B cell (primary cell): ENCODE results near the gene GPC4. TPM values are rescaled to one million over a fixed set of nuclear protein-coding genes. Genes with fewer than 3 reads are reported as not detected.

Experiments used
- ATAC-seq: fragments of 200-7000 bp; cut with Tn5 transposase; one replicate; pipeline ENCODE4 v1.10.0; 2021; ENCODE audit warnings: low read depth, mild to moderate bottlenecking, moderate number of reproducible peaks, moderate library complexity
- CTCF ChIA-PET: fragments of 350-600 bp; sonication (Branson Sonifier 250); formaldehyde crosslinking; loops from one replicate; lab custom pipeline; 2021; ENCODE audit warnings: antibody characterized with exemption, inconsistent platforms; lab: Charles Lee
- POLR2A ChIA-PET: fragments of 350-600 bp; sonication (Branson Sonifier 250); formaldehyde crosslinking; loops from one replicate; lab custom pipeline; 2021; ENCODE audit warnings: antibody characterized with exemption; lab: Charles Lee
- DNase-seq: peaks from one replicate; pipeline ENCODE4 v3.0.0; 2013
- H2AFZ ChIP-seq: 2 replicates; pipeline ENCODE4 v1.6.1; 2012; ENCODE audit warnings: mild to moderate bottlenecking, low read depth, low read length; ENCODE audit not compliant: insufficient read depth, poor library complexity, severe bottlenecking
- H3K27ac ChIP-seq, 2 donors: 1 replicate in 1 of 2; 2 replicates in 1 of 2; pipeline ENCODE4 v1.5.1; 2012 to 2013; ENCODE audit warnings: low read length in 2 of 2, mild to moderate bottlenecking in 2 of 2, moderate library complexity in 1 of 2
- H3K27me3 ChIP-seq, 4 experiments: fragments of 200-600 bp in 1 of 4; sonication (generic) in 1 of 4; replicated peaks in 1 of 4; 1 replicate in 2 of 4; 2 replicates in 2 of 4; pipeline versions ENCODE4 v1.6.1 to v1.7.0; 2013 to 2016; ENCODE audit warnings: low read length in 3 of 4, mild to moderate bottlenecking in 2 of 4, mixed read lengths in 1 of 4, moderate library complexity in 1 of 4; ENCODE audit not compliant: insufficient read depth in 4 of 4, control insufficient read depth in 3 of 4; ENCODE audit errors: control extremely low read depth in 1 of 4
- H3K36me3 ChIP-seq, 2 experiments: replicated peaks in 1 of 2; 1 replicate in 1 of 2; 2 replicates in 1 of 2; pipeline versions ENCODE4 v1.6.1 to v1.7.1; 2013; ENCODE audit warnings: low read length in 1 of 2; ENCODE audit not compliant: insufficient read depth in 2 of 2, control insufficient read depth in 1 of 2; ENCODE audit errors: control extremely low read depth in 1 of 2, extremely low read depth in 1 of 2
- H3K4me1 ChIP-seq, 2 donors: fragments of 200-600 bp in 1 of 2; sonication (generic) in 1 of 2; 1 replicate in 1 of 2; 2 replicates in 1 of 2; pipeline versions ENCODE4 v1.5.1 to v1.6.1; 2013 to 2017; ENCODE audit warnings: low read length in 2 of 2; ENCODE audit not compliant: control insufficient read depth in 2 of 2, insufficient read depth in 2 of 2
- H3K4me2 ChIP-seq: replicated peaks from 2 replicates; pipeline ENCODE3; 2012; ENCODE audit warnings: mild to moderate bottlenecking, low read depth, low read length; ENCODE audit not compliant: poor library complexity, severe bottlenecking
- H3K4me3 ChIP-seq, 5 experiments: fragments of 200-600 bp in 1 of 5; sonication (generic) in 1 of 5; 1 replicate in 3 of 5; 2 replicates in 2 of 5; pipeline versions ENCODE4 v1.5.1 to v1.7.0; 2011 to 2016; ENCODE audit warnings: low read length in 4 of 5, mild to moderate bottlenecking in 4 of 5, low read depth in 2 of 5, control low read depth in 1 of 5, moderate library complexity in 1 of 5; ENCODE audit not compliant: insufficient read depth in 1 of 5; ENCODE audit errors: control extremely low read depth in 1 of 5, extremely low read depth in 1 of 5
- H3K79me2 ChIP-seq: fragments of 200-600 bp; sonication (generic); one replicate; pipeline ENCODE4 v1.6.0; 2016; ENCODE audit warnings: low read length; ENCODE audit not compliant: control insufficient read depth, insufficient read depth
- H3K9ac ChIP-seq: fragments of 200-600 bp; sonication (generic); 2 replicates; pipeline ENCODE4 v1.6.1; 2017; ENCODE audit warnings: mild to moderate bottlenecking, low read length, moderate library complexity
- H3K9me3 ChIP-seq, 3 donors: one replicate each; pipeline versions ENCODE4 v1.6.1 to v1.7.1; 2013; ENCODE audit warnings: low read length in 2 of 3; ENCODE audit not compliant: control insufficient read depth in 2 of 3, insufficient read depth in 1 of 3; ENCODE audit errors: control extremely low read depth in 1 of 3
- H4K20me1 ChIP-seq: 2 replicates; pipeline ENCODE4 v1.6.0; 2012; ENCODE audit warnings: mild to moderate bottlenecking, low read length; ENCODE audit not compliant: insufficient read depth, control insufficient read depth, poor library complexity, severe bottlenecking
- H3K27ac Mint-ChIP-seq: one replicate; pipeline ENCODE4 v1.8.0; 2021; ENCODE audit warnings: mixed read lengths
- H3K27me3 Mint-ChIP-seq: one replicate; pipeline ENCODE4 v1.8.0; 2021; ENCODE audit warnings: mixed read lengths
- H3K4me1 Mint-ChIP-seq: one replicate; pipeline ENCODE4 v1.8.0; 2021; ENCODE audit warnings: mixed read lengths
- H3K4me3 Mint-ChIP-seq: one replicate; pipeline ENCODE4 v1.8.0; 2021; ENCODE audit warnings: mixed read lengths
- H3K9me3 Mint-ChIP-seq: one replicate; pipeline ENCODE4 v1.8.0; 2022; ENCODE audit warnings: mixed read lengths; ENCODE audit not compliant: insufficient read depth
- EZH2 ChIP-seq: IDR thresholded peaks from 2 replicates; pipeline ENCODE4 v1.6.1; 2012; ENCODE audit warnings: borderline replicate concordance, low read depth, mild to moderate bottlenecking, moderate library complexity, low read length; ENCODE audit not compliant: insufficient read depth, poor library complexity, severe bottlenecking
- WGBS: methylation state at CpG from one replicate; pipeline ENCODE4 v1.1.5; 2013; ENCODE audit warnings: missing lambda C conversion rate; ENCODE audit not compliant: insufficient coverage; 5-methylcytosine and 5-hydroxymethylcytosine counted together
- intact Hi-C: fragments of 100-400 bp; cut with micrococcal nuclease; formaldehyde crosslinking; loops from one replicate; pipeline ENCODE4 v1.10.0; 2022
- polyA plus RNA-seq: library from polyadenylated mRNA; depleted of rRNA; stranded (reverse); fragments of >200 nt; gene quantifications from 2 replicates; pipeline ENCODE4 v1.2.3, GENCODE V29; 2012
- total RNA-seq, 2 donors: library from RNA; stranded (reverse); fragments of 120-200 nt in 1 of 2; gene quantifications; 1 replicate in 1 of 2; 2 replicates in 1 of 2; pipeline versions ENCODE4 v1.2.3 to v1.2.4, GENCODE V29; 2013 to 2022
- TF ChIP-seq, protein P1 (sequence below): fragments of 200-600 bp; IDR thresholded peaks from one replicate; pipeline ENCODE4 v1.8.0; 2022; ENCODE audit warnings: antibody characterized with exemption, mild to moderate bottlenecking

Gene GPC4
- total and polyA plus RNA-seq, 2 donors (not counting 1 experiment from before 2014, with no cell fraction given), result 0.30 to 0.47 TPM

DNA sequence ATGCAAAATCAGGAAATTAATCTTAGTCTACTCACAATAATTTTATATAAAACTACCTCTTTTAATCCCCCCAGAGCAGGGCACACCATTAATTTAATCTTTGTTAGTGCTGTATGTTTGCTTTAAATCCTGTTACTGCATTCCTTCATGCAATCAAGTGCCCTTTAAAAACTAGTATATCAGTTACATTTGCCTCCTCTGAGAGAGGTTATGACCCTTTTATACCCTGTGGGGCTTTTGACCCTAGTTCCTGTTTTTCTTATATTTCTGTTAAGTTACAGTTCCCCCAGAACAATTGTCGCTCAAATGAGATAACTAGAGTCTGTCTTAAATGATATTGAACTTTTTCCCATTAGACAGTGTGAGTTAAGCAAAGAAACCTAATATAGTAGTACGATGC lies 46.2 kb downstream of the GPC4 start:
- Histone ChIP-seq H2AFZ (no peak overlapping the region), H3K36me3 (no peaks in the 10 kb centered on the region), H4K20me1 (no peaks in the 10 kb centered on the region), H3K4me2 (no peak overlapping the region), H3K9me3 (no peaks in the 10 kb centered on the region), H3K4me3 (no peak overlapping the region), H3K27ac (no peak overlapping the region), H3K9ac (no peak overlapping the region), H3K27me3 (no peaks in the 10 kb centered on the region), H3K79me2 (no peaks in the 10 kb centered on the region), H3K4me1 (peaks cover 0 to 7% of the 10 kb centered on the region in 2 donors)
- TF ChIP-seq, protein P1, sequence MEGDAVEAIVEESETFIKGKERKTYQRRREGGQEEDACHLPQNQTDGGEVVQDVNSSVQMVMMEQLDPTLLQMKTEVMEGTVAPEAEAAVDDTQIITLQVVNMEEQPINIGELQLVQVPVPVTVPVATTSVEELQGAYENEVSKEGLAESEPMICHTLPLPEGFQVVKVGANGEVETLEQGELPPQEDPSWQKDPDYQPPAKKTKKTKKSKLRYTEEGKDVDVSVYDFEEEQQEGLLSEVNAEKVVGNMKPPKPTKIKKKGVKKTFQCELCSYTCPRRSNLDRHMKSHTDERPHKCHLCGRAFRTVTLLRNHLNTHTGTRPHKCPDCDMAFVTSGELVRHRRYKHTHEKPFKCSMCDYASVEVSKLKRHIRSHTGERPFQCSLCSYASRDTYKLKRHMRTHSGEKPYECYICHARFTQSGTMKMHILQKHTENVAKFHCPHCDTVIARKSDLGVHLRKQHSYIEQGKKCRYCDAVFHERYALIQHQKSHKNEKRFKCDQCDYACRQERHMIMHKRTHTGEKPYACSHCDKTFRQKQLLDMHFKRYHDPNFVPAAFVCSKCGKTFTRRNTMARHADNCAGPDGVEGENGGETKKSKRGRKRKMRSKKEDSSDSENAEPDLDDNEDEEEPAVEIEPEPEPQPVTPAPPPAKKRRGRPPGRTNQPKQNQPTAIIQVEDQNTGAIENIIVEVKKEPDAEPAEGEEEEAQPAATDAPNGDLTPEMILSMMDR, result no peak
- H3K4me3 Mint-ChIP-seq, result no peak overlapping the region
- peaks cover 12% of the 10 kb centered on the region for H3K4me1 Mint-ChIP-seq
- no peak overlapping the region for H3K27ac Mint-ChIP-seq
- DNase-seq, result peak; percentile 2
- no peak for ATAC-seq
- WGBS, result no CpG with 5 or more reads among the region's 2 CpGs
- no peaks in the 10 kb centered on the region for H3K9me3 Mint-ChIP-seq
- POLR2A ChIA-PET, result no interaction called here
- CTCF ChIA-PET, result no interaction called here
- peaks cover 2% of the 10 kb centered on the region for H3K27me3 Mint-ChIP-seq
- intact Hi-C loops, result no loop called here

DNA sequence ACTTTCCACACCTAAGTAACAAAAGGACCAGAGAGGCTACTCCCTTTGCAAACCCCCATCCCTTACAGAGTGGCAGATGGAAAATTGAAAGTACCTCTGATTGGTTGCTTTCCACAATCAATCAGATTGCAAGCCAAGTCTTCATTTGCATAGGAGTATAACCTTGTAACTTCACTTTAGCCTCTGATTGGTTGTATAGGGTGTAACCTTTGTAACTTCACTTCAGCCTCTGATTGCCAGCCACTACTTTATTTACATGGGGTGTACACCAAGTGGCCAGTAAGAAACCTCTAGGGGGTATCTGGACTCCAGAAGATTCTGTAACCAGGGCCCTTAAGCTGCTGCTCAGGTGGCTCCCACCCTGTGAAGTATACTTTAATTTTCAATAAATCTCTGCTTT lies 48.6 kb downstream of the GPC4 start:
- H3K4me3 Mint-ChIP-seq, result no peak overlapping the region
- DNase-seq (no peak), ATAC-seq (no peak)
- peaks cover 0 to 7% of the 10 kb centered on the region in 2 donors for H3K4me1 ChIP-seq
- intact Hi-C loops, result no loop called here
- no peak overlapping the region for H2AFZ ChIP-seq
- no peak overlapping the region for H3K27ac ChIP-seq
- POLR2A ChIA-PET, result no interaction called here
- peaks cover 12% of the 10 kb centered on the region for H3K4me1 Mint-ChIP-seq
- TF ChIP-seq, protein P1, result no peak
- TF ChIP-seq EZH2, result no peak
- no peaks in the 10 kb centered on the region for H3K36me3 ChIP-seq
- H3K4me3 ChIP-seq, result no peak overlapping the region
- no peak overlapping the region for H3K9ac ChIP-seq
- H3K27ac Mint-ChIP-seq, result no peak overlapping the region
- CTCF ChIA-PET, result no interaction called here
- H3K79me2 ChIP-seq, result no peaks in the 10 kb centered on the region
- H3K9me3 Mint-ChIP-seq, result no peaks in the 10 kb centered on the region
- no peaks in the 10 kb centered on the region for H4K20me1 ChIP-seq
- H3K27me3 Mint-ChIP-seq, result no peaks in the 10 kb centered on the region
- H3K4me2 ChIP-seq, result no peak overlapping the region
- H3K27me3 ChIP-seq, result no peaks in the 10 kb centered on the region
- H3K9me3 ChIP-seq, result no peaks in the 10 kb centered on the region
